GM15510 (cell line): ENCODE results near the gene GP5.

Source experiments
- POLR2A ChIP-seq: IDR thresholded peaks from 3 replicates; pipeline ENCODE4 v1.6.1; 2011; ENCODE audit warnings: borderline replicate concordance; ENCODE audit not compliant: insufficient read length; ENCODE audit errors: extremely low read depth

GP5 gene

DNA sequence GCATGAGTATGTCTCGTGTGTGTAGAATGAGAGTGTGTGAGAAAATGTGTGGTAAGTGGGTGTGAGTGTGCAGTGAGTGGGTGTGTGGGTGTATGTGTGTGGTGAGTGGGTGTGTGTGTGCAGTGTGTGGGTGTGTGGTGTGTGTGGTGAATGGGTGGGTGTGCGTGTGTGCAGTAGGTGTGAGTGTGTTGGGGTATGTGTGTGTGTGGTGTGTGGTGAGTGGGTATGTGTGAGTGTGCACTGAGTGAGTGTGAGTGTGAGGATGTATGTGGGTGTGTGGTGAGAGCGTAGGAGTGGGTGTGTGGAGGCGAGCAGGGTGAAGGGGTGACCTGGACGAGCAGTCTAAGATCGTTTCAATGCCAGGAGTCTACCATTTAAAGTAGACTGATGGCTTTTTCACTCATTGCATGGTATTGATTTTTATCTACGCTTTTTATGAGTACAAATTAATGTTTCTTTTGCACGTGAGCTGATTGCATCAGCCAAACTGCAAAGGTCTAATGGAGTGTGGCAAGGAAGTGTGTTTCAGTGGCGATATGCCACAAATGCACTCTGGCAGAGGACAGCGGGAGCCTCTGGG, 46.3 kb downstream of the GP5 start:
- no peak for TF ChIP-seq POLR2A

DNA sequence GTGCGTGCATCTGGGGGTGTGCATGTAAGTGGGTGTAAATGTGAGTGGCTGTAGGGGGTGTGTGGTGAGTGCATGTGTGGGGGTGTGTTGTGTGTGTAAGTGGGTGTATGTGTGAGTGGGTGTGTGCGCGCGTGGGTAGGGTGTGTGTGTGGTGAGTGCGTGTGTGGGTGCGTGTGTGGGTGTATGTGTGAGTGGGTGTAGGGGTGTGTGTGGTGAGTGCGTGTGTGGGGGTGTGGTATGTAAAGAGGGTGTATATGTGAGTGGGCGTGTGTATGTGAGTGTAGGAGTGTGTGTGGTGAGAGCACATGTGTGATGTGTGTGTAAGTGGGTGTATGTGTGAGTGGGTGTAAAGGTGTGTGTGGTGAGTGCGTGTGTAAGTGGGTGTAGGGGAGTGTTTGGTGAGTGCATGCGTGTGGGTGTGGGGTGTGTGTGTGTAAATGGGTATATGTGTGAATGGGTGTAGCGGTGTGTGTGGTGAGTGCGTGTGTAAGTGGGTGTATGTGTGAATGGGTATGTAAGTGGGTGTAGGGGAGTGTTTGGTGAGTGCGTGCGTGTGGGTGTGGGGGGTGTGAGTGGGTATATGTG, 47.0 kb downstream of the GP5 start:
- TF ChIP-seq POLR2A = no peak

DNA sequence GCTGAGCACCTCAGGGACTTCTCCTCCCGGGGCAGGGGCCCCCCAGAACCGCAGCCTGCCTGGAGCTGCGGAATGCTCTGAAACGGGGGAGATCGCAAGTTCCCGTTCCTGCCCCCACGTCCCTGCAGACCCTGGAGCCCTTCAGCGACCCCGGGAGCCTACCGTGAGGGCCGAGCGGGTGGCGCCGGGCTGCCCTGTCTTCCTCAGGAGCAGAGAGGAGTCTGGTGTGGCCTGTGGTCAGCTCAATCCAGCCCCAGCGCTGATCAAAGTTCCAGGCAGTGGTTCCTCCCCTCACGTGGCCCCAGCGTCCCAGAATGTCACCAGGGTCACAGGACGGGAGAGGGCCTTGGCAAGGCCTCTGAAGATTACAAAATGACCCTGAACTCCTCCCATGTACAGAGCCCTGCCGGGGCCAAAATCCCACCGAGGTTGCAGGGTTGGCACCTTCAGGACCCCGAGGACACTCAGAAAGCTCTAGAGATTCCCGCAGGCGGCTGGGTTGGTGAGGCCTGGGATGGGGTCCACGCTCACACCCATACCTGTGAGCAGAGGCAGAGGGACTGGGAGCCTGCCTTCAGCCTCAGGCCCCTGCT, 47.9 kb downstream of the GP5 start, which contains the start of gene CPN2:
Gene CPN2 (minus strand): TSS at position 249 of the 593 bp plus-strand sequence. CDS start 8,626 bp downstream, outside the sequence.
- no peak for TF ChIP-seq POLR2A

DNA sequence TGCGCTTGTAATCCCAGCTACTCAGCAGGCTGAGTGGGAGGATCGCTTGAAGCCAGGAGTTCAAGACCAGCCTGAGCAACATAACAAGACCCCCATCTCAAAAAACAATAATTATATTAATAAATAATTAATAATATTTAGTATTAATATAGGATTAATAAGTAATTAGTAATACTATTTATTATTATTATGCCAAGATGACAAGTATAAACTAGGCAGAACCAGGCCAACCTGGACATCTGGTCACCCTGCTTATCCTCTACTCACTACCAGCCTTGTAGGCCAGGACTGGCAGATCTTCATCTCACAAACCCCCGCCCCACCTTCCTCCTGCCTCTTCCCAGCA, 48.4 kb downstream of the GP5 start:
- TF ChIP-seq POLR2A = no peak

DNA sequence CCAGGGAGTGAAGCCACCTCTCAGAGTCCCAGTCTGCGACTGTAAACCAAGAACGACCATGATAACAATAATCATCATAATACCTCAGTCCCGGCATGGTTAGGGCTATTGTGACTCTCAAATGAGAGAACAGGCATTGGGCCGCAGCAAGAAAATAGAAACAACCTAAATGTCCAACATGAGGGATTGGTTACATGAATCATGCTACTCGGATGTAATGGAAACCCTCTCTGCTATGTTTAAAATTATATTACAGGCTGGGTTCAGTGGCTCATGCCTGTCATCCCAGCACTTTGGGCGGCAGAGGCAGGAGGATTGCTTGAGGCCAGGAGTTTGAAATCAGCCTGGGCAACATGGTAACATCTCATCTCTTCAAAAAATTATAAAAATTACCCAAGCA, 50.7 kb downstream of the GP5 start:
- no peak for TF ChIP-seq POLR2A

DNA sequence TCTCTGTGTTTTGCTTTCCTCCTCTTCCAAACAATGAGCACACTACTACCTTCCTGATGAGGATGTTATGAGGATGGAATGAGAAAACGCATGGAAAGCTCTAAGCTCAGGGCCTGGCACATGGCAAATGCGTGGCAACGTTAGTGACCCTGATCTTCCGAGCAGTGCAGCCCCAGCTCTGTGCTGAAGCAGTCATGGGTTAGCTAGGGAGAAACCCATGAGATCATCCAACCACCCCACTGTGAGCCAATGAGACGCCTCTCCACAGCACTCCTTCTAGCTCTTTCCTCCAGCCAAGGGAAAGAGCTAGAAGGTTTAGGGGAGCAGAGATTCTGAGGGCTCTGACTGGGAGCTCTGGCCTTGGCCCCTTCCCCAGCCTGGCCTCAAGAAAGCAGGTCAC, 52.4 kb downstream of the GP5 start:
- TF ChIP-seq POLR2A = no peak

DNA sequence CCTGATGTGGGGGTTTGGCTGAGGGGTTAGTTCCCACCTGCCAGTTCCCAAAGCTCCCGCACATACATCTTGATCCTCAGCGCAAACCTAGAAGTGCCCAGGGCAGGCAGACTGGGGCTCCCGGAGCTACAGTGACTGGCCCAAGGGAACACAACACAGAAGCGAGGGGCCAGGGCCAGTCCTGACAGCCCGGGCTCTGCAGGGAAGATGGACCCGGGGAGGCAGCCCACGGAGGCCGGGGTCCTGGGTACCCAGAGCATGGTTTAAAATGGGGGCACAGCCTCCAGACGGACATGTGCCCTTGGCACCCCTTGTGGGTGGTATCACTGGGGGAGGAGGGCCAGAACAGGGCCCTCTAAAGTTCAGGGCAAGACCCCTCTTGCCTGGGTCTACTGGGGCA, 53.0 kb downstream of the GP5 start:
- TF ChIP-seq POLR2A = no peak
